GM23338 (cell line): ENCODE results near the gene ODAD4.
"Not testable (repeated sequence)": the region's sequence is repeated elsewhere in the genome, so short reads cannot be mapped to it uniquely, and the experiment has no call there.

Experiments used
- CREB1 ChIP-seq: fragments of 250-450 bp; sonication (Bioruptor Pico); IDR thresholded peaks from 2 replicates; pipeline ENCODE4 v1.5.0; 2020; ENCODE audit warnings: low read depth, mild to moderate bottlenecking, moderate library complexity
- EZH2 ChIP-seq: fragments of 200-600 bp; sonication (generic); IDR thresholded peaks from one replicate; pipeline ENCODE4 v1.8.0; 2017; ENCODE audit warnings: antibody characterized with exemption, mild to moderate bottlenecking, low read depth; ENCODE audit not compliant: unreplicated experiment
- EZH2phosphoT487 ChIP-seq: fragments of 200-600 bp; sonication (generic); IDR thresholded peaks from one replicate; pipeline ENCODE4 v1.8.1; 2018; ENCODE audit warnings: antibody characterized with exemption; ENCODE audit not compliant: unreplicated experiment
- NANOG ChIP-seq: IDR thresholded peaks from 2 replicates; pipeline ENCODE4 v1.6.1; 2016; ENCODE audit warnings: antibody characterized with exemption, borderline replicate concordance
- POLR2AphosphoS5 ChIP-seq: IDR thresholded peaks from 2 replicates; pipeline ENCODE4 v1.6.1; 2016; ENCODE audit warnings: antibody characterized with exemption, low read depth
- TF ChIP-seq, protein P1 (sequence below), 2 experiments: fragments of 200-600 bp in 1 of 2; sonication (generic) in 1 of 2; conservative IDR thresholded peaks; 2 replicates each; pipeline versions ENCODE4 v1.5.1 to v1.6.1; 2016 to 2017; ENCODE audit warnings: antibody characterized with exemption in 2 of 2, low read depth in 2 of 2, mild to moderate bottlenecking in 2 of 2, moderate library complexity in 1 of 2
- TF ChIP-seq, protein P2 (sequence below): IDR thresholded peaks from one replicate; pipeline ENCODE4 v1.6.1; 2018; ENCODE audit warnings: antibody characterized with exemption; ENCODE audit not compliant: unreplicated experiment

DNA sequence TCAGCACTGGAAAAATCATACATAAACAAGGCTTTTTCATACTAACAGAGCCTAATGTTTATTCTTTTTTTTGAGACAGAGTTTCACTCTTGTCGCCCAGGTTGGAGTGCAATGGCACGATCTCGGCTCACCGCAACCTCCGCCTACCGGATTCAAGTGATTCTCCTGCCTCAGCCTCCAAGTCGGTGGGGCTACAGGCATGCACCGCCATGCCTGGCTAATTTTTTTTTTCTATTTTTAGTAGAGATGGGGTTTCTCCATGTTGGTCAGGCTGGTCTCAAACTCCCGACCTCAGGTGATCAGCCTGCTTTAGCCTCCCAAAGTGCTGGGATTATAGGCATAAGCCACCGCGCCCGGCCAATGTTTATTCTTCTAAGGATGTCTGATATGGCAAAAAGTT is 83.3 kb downstream of the ODAD4 start:
- TF ChIP-seq, protein P1, sequence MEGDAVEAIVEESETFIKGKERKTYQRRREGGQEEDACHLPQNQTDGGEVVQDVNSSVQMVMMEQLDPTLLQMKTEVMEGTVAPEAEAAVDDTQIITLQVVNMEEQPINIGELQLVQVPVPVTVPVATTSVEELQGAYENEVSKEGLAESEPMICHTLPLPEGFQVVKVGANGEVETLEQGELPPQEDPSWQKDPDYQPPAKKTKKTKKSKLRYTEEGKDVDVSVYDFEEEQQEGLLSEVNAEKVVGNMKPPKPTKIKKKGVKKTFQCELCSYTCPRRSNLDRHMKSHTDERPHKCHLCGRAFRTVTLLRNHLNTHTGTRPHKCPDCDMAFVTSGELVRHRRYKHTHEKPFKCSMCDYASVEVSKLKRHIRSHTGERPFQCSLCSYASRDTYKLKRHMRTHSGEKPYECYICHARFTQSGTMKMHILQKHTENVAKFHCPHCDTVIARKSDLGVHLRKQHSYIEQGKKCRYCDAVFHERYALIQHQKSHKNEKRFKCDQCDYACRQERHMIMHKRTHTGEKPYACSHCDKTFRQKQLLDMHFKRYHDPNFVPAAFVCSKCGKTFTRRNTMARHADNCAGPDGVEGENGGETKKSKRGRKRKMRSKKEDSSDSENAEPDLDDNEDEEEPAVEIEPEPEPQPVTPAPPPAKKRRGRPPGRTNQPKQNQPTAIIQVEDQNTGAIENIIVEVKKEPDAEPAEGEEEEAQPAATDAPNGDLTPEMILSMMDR (conservative IDR thresholded peaks at IDR 0.05; ENCODE audit: low read depth in 2 of 2): not testable (repeated sequence)
- TF ChIP-seq EZH2phosphoT487, EZH2, CREB1, NANOG, POLR2AphosphoS5: not testable (repeated sequence)
- TF ChIP-seq, protein P2, sequence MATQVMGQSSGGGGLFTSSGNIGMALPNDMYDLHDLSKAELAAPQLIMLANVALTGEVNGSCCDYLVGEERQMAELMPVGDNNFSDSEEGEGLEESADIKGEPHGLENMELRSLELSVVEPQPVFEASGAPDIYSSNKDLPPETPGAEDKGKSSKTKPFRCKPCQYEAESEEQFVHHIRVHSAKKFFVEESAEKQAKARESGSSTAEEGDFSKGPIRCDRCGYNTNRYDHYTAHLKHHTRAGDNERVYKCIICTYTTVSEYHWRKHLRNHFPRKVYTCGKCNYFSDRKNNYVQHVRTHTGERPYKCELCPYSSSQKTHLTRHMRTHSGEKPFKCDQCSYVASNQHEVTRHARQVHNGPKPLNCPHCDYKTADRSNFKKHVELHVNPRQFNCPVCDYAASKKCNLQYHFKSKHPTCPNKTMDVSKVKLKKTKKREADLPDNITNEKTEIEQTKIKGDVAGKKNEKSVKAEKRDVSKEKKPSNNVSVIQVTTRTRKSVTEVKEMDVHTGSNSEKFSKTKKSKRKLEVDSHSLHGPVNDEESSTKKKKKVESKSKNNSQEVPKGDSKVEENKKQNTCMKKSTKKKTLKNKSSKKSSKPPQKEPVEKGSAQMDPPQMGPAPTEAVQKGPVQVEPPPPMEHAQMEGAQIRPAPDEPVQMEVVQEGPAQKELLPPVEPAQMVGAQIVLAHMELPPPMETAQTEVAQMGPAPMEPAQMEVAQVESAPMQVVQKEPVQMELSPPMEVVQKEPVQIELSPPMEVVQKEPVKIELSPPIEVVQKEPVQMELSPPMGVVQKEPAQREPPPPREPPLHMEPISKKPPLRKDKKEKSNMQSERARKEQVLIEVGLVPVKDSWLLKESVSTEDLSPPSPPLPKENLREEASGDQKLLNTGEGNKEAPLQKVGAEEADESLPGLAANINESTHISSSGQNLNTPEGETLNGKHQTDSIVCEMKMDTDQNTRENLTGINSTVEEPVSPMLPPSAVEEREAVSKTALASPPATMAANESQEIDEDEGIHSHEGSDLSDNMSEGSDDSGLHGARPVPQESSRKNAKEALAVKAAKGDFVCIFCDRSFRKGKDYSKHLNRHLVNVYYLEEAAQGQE: not testable (repeated sequence)
